ENCODE data around the gene CFDP1.

- no peak for TF ChIP-seq FOXM1 (IDR thresholded peaks at IDR 0.05; ENCODE audit: borderline replicate concordance, low read depth)
- TF ChIP-seq YY1 (IDR thresholded peaks at IDR 0.05; ENCODE audit: low read depth) = no peak
- TF ChIP-seq CREB1 (IDR thresholded peaks at IDR 0.05; ENCODE audit: low read depth) = no peak
- TF ChIP-seq RAD21 (IDR thresholded peaks at IDR 0.05; ENCODE audit: low read depth) = no peak
These were observed 89.4 kb downstream of the CFDP1 start for GRCh38 chr16:75343941-75344340.
